ENCODE data around the gene MAMDC4.

DNA sequence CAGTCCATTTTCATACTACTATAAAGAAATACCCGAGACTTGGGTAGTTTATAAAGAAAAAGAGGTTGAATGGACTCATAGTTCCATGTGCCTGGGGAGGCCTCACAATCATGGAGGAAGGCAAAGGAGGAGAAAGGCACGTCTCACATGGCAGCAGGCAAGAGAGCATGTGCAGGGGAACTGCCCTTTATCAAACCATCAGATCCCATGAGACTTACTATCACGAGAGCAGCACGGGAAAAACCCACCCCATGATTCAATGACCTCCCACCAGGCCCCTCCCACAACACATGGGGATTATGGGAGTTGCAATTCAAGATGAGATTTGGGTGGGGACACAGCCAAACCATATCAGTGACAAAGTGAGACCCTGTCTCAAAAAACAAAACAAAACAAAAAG, 54.1 kb downstream of the MAMDC4 start:
- TF ChIP-seq, protein P1, sequence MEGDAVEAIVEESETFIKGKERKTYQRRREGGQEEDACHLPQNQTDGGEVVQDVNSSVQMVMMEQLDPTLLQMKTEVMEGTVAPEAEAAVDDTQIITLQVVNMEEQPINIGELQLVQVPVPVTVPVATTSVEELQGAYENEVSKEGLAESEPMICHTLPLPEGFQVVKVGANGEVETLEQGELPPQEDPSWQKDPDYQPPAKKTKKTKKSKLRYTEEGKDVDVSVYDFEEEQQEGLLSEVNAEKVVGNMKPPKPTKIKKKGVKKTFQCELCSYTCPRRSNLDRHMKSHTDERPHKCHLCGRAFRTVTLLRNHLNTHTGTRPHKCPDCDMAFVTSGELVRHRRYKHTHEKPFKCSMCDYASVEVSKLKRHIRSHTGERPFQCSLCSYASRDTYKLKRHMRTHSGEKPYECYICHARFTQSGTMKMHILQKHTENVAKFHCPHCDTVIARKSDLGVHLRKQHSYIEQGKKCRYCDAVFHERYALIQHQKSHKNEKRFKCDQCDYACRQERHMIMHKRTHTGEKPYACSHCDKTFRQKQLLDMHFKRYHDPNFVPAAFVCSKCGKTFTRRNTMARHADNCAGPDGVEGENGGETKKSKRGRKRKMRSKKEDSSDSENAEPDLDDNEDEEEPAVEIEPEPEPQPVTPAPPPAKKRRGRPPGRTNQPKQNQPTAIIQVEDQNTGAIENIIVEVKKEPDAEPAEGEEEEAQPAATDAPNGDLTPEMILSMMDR (IDR thresholded peaks at IDR 0.05), result no peak
- no peak for TF ChIP-seq POLR2A (IDR thresholded peaks at IDR 0.05)
